Loucy (cell line): Measurements from ENCODE around the gene RLF.
A peak's percentile ranks its signal among the peaks of the same experiment; 100 is the strongest.

Source experiments
- H2AFZ ChIP-seq: fragments of 200-600 bp; sonication (generic); 2 replicates; pipeline ENCODE4 v1.6.0; 2016; ENCODE audit warnings: antibody characterized with exemption, mild to moderate bottlenecking, low read length, moderate library complexity
- H3F3A ChIP-seq: fragments of 200-600 bp; 2 replicates; pipeline ENCODE4 v1.6.0; 2016; ENCODE audit warnings: antibody characterized with exemption, low read depth, mild to moderate bottlenecking
- H3K27me3 ChIP-seq: fragments of 200-600 bp; sonication (generic); 2 replicates; pipeline ENCODE4 v1.6.1; 2014; ENCODE audit warnings: low read length, mild to moderate bottlenecking; ENCODE audit not compliant: insufficient read depth, poor library complexity, severe bottlenecking
- H3K36me3 ChIP-seq: fragments of 200-600 bp; sonication (generic); 2 replicates; pipeline ENCODE4 v1.6.1; 2016; ENCODE audit warnings: low read length; ENCODE audit not compliant: insufficient read depth
- H3K4me1 ChIP-seq: fragments of 200-600 bp; sonication (generic); 2 replicates; pipeline ENCODE4 v1.5.1; 2014; ENCODE audit warnings: low read length, mild to moderate bottlenecking; ENCODE audit not compliant: insufficient read depth, poor library complexity, severe bottlenecking
- H3K4me2 ChIP-seq: fragments of 200-600 bp; sonication (generic); 2 replicates; pipeline ENCODE4 v1.6.0; 2014; ENCODE audit warnings: antibody characterized with exemption, low read length, low read depth, mild to moderate bottlenecking; ENCODE audit not compliant: poor library complexity, severe bottlenecking
- H3K4me3 ChIP-seq: fragments of 200-600 bp; sonication (generic); 2 replicates; pipeline ENCODE4 v1.5.1; 2014; ENCODE audit warnings: low read length, mild to moderate bottlenecking, mixed read lengths; ENCODE audit not compliant: poor library complexity, severe bottlenecking
- H3K79me2 ChIP-seq: fragments of 200-600 bp; sonication (generic); 2 replicates; pipeline ENCODE4 v1.6.1; 2014; ENCODE audit warnings: low read length; ENCODE audit not compliant: insufficient read depth
- H3K9ac ChIP-seq: fragments of 200-600 bp; sonication (generic); 2 replicates; pipeline ENCODE4 v1.6.0; 2014; ENCODE audit warnings: mild to moderate bottlenecking, low read depth, low read length, moderate library complexity; ENCODE audit not compliant: poor library complexity, severe bottlenecking
- H3K9me2 ChIP-seq: fragments of 200-600 bp; sonication (generic); replicated peaks from 2 replicates; pipeline ENCODE4 v1.6.1; 2016; ENCODE audit warnings: low read depth, low read length, mixed read lengths
- H3K9me3 ChIP-seq: fragments of 200-600 bp; sonication (generic); 2 replicates; pipeline ENCODE4 v1.6.1; 2014; ENCODE audit warnings: mild to moderate bottlenecking, antibody characterized with exemption, low read length, low read depth; ENCODE audit not compliant: insufficient read depth
- H4K20me1 ChIP-seq: fragments of 200-600 bp; sonication (generic); 2 replicates; pipeline ENCODE4 v1.6.0; 2014; ENCODE audit warnings: antibody characterized with exemption, low read length, mild to moderate bottlenecking; ENCODE audit not compliant: insufficient read depth, poor library complexity, severe bottlenecking
- EZH2phosphoT487 ChIP-seq: fragments of 200-600 bp; IDR thresholded peaks from 2 replicates; pipeline ENCODE4 v1.6.1; 2018; ENCODE audit warnings: antibody characterized with exemption, mild to moderate bottlenecking, moderate library complexity, borderline replicate concordance
- TF ChIP-seq, protein P1 (sequence below): fragments of 200-600 bp; sonication (generic); conservative IDR thresholded peaks from 2 replicates; pipeline ENCODE4 v1.5.1; 2014; ENCODE audit warnings: mild to moderate bottlenecking, antibody characterized with exemption, low read length

The RLF gene

DNA sequence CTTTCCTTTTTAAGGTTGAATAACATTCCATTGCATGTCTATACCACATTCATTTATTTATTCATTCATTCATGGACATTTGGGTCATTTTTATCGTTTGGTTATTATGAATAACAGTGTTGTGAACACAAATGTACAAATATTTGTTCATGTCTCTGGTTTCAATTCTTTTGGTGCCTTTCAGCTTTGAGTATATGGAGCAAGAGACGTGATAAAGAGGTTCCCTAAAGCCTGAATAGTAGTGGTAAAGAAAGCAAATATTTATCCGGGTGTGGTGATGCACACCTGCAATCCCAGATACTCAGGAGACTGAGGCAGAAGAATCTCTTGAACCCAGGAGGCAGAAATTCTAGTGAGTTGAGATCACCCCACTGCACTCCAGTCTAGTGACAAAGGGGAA, 5.3 kb upstream of the RLF start:
- H3K4me2 ChIP-seq: no peak overlapping the region
- no peak for TF ChIP-seq EZH2phosphoT487
- TF ChIP-seq, protein P1, sequence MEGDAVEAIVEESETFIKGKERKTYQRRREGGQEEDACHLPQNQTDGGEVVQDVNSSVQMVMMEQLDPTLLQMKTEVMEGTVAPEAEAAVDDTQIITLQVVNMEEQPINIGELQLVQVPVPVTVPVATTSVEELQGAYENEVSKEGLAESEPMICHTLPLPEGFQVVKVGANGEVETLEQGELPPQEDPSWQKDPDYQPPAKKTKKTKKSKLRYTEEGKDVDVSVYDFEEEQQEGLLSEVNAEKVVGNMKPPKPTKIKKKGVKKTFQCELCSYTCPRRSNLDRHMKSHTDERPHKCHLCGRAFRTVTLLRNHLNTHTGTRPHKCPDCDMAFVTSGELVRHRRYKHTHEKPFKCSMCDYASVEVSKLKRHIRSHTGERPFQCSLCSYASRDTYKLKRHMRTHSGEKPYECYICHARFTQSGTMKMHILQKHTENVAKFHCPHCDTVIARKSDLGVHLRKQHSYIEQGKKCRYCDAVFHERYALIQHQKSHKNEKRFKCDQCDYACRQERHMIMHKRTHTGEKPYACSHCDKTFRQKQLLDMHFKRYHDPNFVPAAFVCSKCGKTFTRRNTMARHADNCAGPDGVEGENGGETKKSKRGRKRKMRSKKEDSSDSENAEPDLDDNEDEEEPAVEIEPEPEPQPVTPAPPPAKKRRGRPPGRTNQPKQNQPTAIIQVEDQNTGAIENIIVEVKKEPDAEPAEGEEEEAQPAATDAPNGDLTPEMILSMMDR: no peak
- no peaks in the 10 kb centered on the region for H3K9me3 ChIP-seq
- H3K79me2 ChIP-seq: no peaks in the 10 kb centered on the region
- no peaks in the 10 kb centered on the region for H3K36me3 ChIP-seq
- no peak overlapping the region for H3K9ac ChIP-seq
- no peaks in the 10 kb centered on the region for H3F3A ChIP-seq
- H2AFZ ChIP-seq: no peak overlapping the region
- no peaks in the 10 kb centered on the region for H3K9me2 ChIP-seq
- no peak overlapping the region for H3K4me3 ChIP-seq
- H3K27me3 ChIP-seq: no peaks in the 10 kb centered on the region
- H3K4me1 ChIP-seq: peaks cover 4% of the 10 kb centered on the region
- no peaks in the 10 kb centered on the region for H4K20me1 ChIP-seq

DNA sequence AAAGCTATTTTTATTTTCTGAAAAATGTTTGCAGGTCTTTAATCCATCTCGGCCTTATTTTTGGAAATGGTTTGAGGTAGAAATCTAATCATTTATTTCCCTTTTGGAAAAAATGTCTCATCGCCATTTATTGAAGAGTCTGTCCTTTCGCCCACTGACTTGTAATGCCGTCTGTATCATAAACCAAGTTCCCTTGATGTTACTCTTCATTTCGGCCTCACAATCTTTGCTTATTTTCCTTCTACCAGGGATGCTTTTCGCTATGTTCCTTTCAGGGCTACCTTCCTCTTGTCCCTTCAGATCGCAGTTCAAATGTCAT, 422 bp upstream of the RLF start:
- Histone ChIP-seq H3K4me3 (peak overlapping the region; percentile 90), H3K9me2 (no peaks in the 10 kb centered on the region), H3K79me2 (peaks cover 47% of the 10 kb centered on the region), H3F3A (no peaks in the 10 kb centered on the region), H4K20me1 (peaks cover 45% of the 10 kb centered on the region), H3K4me2 (peak overlapping the region; percentile 91), H3K9ac (peak overlapping the region; percentile 85), H3K27me3 (no peaks in the 10 kb centered on the region), H3K36me3 (no peaks in the 10 kb centered on the region), H3K4me1 (peaks cover 27% of the 10 kb centered on the region), H2AFZ (peak overlapping the region; percentile 95), H3K9me3 (no peaks in the 10 kb centered on the region)
- no peak for TF ChIP-seq EZH2phosphoT487
- TF ChIP-seq, protein P1: no peak

DNA sequence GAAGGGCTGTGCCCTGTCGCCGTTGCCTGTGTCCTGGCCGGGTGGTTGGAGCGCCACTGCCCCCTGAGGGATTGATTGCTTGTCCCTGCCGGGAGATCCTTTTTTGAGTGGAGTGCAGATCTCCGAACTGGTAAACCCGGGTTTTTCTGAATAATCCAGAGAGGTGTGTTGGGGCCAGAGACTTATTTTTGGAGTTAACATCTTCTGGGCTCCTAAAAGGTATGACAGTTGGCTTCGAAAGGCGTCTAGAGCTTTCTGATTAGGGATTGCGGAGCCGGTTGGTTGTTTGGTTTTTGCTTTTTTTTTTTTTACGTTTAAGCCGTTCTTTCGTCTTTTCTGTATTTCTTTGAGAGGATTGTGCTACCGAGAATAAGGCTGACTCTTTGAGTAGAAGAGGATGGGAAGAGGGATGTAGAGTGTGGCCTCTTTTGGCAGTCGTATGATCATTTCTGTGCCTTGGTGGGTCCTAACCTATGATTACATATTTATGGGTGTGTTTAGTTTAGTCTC, 756 bp downstream of the RLF start:
- H3K9ac ChIP-seq: peak overlapping the region; percentile 85
- H3K4me2 ChIP-seq: peak overlapping the region; percentile 95
- H2AFZ ChIP-seq: peak overlapping the region; percentile 79; the same call in 1 of the 2 replicates
- no peaks in the 10 kb centered on the region for H3K9me3 ChIP-seq
- TF ChIP-seq, protein P1: peak; percentile 21
- no peak for TF ChIP-seq EZH2phosphoT487
- H3K9me2 ChIP-seq: no peaks in the 10 kb centered on the region
- no peaks in the 10 kb centered on the region for H3K27me3 ChIP-seq
- peaks cover 54% of the 10 kb centered on the region for H4K20me1 ChIP-seq
- H3K4me1 ChIP-seq: peaks cover 27% of the 10 kb centered on the region
- no peaks in the 10 kb centered on the region for H3K36me3 ChIP-seq
- peak overlapping the region; percentile 90 for H3K4me3 ChIP-seq
- H3F3A ChIP-seq: no peaks in the 10 kb centered on the region
- H3K79me2 ChIP-seq: peaks cover 58% of the 10 kb centered on the region
